ENCODE measurements around the gene GANC. TPM values are rescaled to one million over a fixed set of nuclear protein-coding genes. Genes with fewer than 3 reads are reported as not detected.

GANC gene
- total RNA-seq, 2 donors from 2014 or later = 11.9 to 21.1 TPM

GRCh38 chr15:42232606-42233005 is 40.4 kb upstream of the GANC start:
- no peaks in the 10 kb centered on the region for H3K27me3 ChIP-seq
- H3K4me1 ChIP-seq = no peaks in the 10 kb centered on the region
- WGBS, 2 donors = 76 to 79% methylated on average over 5 of the region's 5 CpGs
- TF ChIP-seq POLR2A (IDR thresholded peaks at IDR 0.05) = no peak
- TF ChIP-seq CTCF (IDR thresholded peaks at IDR 0.05) = no peak
- H3K9me3 ChIP-seq = no peaks in the 10 kb centered on the region
- H3K27ac ChIP-seq = no peak overlapping the region
- ATAC-seq (no peak), DNase-seq (no peak)
- no peak overlapping the region for H3K4me3 ChIP-seq
- intact Hi-C loops (cut with DNase I) = no loop called here
- peaks cover 0 to 12% of the 10 kb centered on the region in 2 donors for H3K36me3 ChIP-seq (replicated peaks in 1 of 2; ENCODE audit: insufficient read depth in 1 of 2, low read depth in 2 of 2)

GRCh38 chr15:42233107-42233506 is 39.9 kb upstream of the GANC start:
- ATAC-seq = no peak
- Histone ChIP-seq H3K36me3 (replicated peaks in 1 of 2; ENCODE audit: insufficient read depth in 1 of 2, low read depth in 2 of 2) (peaks cover 0 to 10% of the 10 kb centered on the region in 2 donors), H3K4me1 (no peaks in the 10 kb centered on the region), H3K27me3 (no peaks in the 10 kb centered on the region), H3K27ac (no peak overlapping the region), H3K4me3 (no peak overlapping the region), H3K9me3 (no peaks in the 10 kb centered on the region)
- WGBS, 2 donors = 85 to 94% methylated on average over 2 of the region's 2 CpGs
- no peak for TF ChIP-seq CTCF (IDR thresholded peaks at IDR 0.05)
- TF ChIP-seq POLR2A (IDR thresholded peaks at IDR 0.05) = no peak
- no peak for DNase-seq
- intact Hi-C loops (cut with DNase I) = no loop called here

- no peaks in the 10 kb centered on the region for H3K9me3 ChIP-seq
- intact Hi-C loops (cut with DNase I) = no loop called here
- ATAC-seq (no peak), DNase-seq (no peak)
- H3K4me3 ChIP-seq = no peak overlapping the region
- TF ChIP-seq CTCF (IDR thresholded peaks at IDR 0.05) (no peak), POLR2A (IDR thresholded peaks at IDR 0.05) (no peak)
- H3K27ac ChIP-seq = no peak overlapping the region
- no peaks in the 10 kb centered on the region for H3K27me3 ChIP-seq
- no peaks in the 10 kb centered on the region for H3K4me1 ChIP-seq
- H3K36me3 ChIP-seq (replicated peaks in 1 of 2; ENCODE audit: insufficient read depth in 1 of 2, low read depth in 2 of 2) = peaks cover 0 to 7% of the 10 kb centered on the region in 2 donors
Measured at GRCh38 chr15:42239528-42240182, 33.3 kb upstream of the GANC start.

GRCh38 chr15:42240823-42241222 is 32.2 kb upstream of the GANC start:
- DNase-seq = no peak
- no peak overlapping the region for H3K27ac ChIP-seq
- intact Hi-C loops (cut with DNase I) = no loop called here
- H3K36me3 ChIP-seq (replicated peaks in 1 of 2; ENCODE audit: insufficient read depth in 1 of 2, low read depth in 2 of 2) = peaks cover 0 to 7% of the 10 kb centered on the region in 2 donors
- no peaks in the 10 kb centered on the region for H3K4me1 ChIP-seq
- 100% methylated on average over 1 of the region's 1 CpG for WGBS, 2 donors
- ATAC-seq = no peak
- no peaks in the 10 kb centered on the region for H3K9me3 ChIP-seq
- H3K27me3 ChIP-seq = no peaks in the 10 kb centered on the region
- H3K4me3 ChIP-seq = no peak overlapping the region
- TF ChIP-seq POLR2A (IDR thresholded peaks at IDR 0.05) (no peak), CTCF (IDR thresholded peaks at IDR 0.05) (no peak)

- 94 to 98% methylated on average over 2 of the region's 2 CpGs for WGBS, 2 donors
- H3K4me1 ChIP-seq = no peaks in the 10 kb centered on the region
- TF ChIP-seq CTCF (IDR thresholded peaks at IDR 0.05) (no peak), POLR2A (IDR thresholded peaks at IDR 0.05) (no peak)
- no peaks in the 10 kb centered on the region for H3K27me3 ChIP-seq
- H3K9me3 ChIP-seq = no peaks in the 10 kb centered on the region
- ATAC-seq (no peak), DNase-seq (no peak)
- H3K36me3 ChIP-seq (replicated peaks in 1 of 2; ENCODE audit: insufficient read depth in 1 of 2, low read depth in 2 of 2) = no peaks in the 10 kb centered on the region
- intact Hi-C loops (cut with DNase I) = no loop called here
- H3K4me3 ChIP-seq = no peak overlapping the region
- no peak overlapping the region for H3K27ac ChIP-seq
Measured at GRCh38 chr15:42253300-42253699, 19.7 kb upstream of the GANC start.

All from body of pancreas (tissue), 4 donors.